GM13976 (cell line): ENCODE results near the gene MRPL38.
"Not testable (repeated sequence)": the region's sequence is repeated elsewhere in the genome, so short reads cannot be mapped to it uniquely, and the experiment has no call there.

ENCODE experiments used
- DNase-seq: peaks from one replicate; pipeline ENCODE4 v3.0.0; 2012; ENCODE audit warnings: low spot score
- in situ Hi-C: fragments of 300-500 bp; cut with MboI; formaldehyde crosslinking; loops from one replicate; pipeline ENCODE4 v1.12.0; 2022; ENCODE audit warnings: low sequenced_read_pairs, mixed read lengths, inconsistent platforms; ENCODE audit not compliant: unreplicated experiment
- TF ChIP-seq, protein P1 (sequence below): IDR thresholded peaks from 2 replicates; pipeline ENCODE4 v1.5.1; 2012; ENCODE audit warnings: borderline replicate concordance, mild to moderate bottlenecking; ENCODE audit not compliant: insufficient read depth; ENCODE audit errors: extremely low read depth, missing control alignments, control extremely low read depth

MRPL38 gene

DNA sequence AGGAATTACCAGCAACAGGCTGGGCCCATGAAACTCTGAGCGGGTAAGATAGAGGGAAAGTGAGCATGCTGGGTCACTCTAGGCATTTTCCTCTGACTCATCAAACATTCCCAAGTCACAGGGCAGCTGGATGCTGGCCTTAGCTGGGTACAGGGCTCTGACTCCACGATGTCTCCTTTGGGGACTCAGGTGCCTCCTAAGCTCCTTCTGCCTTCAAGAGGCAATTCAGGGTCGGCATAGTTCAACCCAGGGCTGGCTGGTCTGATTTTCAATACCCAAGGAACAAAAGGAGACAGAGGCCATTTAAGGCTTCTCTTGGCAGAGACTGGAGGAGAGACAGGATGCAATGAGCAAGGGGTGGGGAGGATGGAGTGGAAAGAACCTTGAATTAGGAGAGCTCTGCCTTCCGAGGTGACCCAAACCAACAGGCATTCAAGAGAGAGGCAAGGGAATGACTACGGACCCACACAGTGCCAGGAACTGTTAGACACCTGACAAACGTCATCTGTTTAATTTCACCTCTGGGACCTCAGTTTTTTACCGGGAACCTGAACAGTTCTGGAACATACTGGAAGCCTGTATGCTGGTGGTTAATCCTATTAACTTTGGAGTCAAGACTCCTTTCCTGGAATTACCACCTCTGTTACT, 50.5 kb downstream of the MRPL38 start:
- in situ Hi-C loops = no loop called here
- TF ChIP-seq, protein P1, sequence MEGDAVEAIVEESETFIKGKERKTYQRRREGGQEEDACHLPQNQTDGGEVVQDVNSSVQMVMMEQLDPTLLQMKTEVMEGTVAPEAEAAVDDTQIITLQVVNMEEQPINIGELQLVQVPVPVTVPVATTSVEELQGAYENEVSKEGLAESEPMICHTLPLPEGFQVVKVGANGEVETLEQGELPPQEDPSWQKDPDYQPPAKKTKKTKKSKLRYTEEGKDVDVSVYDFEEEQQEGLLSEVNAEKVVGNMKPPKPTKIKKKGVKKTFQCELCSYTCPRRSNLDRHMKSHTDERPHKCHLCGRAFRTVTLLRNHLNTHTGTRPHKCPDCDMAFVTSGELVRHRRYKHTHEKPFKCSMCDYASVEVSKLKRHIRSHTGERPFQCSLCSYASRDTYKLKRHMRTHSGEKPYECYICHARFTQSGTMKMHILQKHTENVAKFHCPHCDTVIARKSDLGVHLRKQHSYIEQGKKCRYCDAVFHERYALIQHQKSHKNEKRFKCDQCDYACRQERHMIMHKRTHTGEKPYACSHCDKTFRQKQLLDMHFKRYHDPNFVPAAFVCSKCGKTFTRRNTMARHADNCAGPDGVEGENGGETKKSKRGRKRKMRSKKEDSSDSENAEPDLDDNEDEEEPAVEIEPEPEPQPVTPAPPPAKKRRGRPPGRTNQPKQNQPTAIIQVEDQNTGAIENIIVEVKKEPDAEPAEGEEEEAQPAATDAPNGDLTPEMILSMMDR = no peak
- no peak for DNase-seq

DNA sequence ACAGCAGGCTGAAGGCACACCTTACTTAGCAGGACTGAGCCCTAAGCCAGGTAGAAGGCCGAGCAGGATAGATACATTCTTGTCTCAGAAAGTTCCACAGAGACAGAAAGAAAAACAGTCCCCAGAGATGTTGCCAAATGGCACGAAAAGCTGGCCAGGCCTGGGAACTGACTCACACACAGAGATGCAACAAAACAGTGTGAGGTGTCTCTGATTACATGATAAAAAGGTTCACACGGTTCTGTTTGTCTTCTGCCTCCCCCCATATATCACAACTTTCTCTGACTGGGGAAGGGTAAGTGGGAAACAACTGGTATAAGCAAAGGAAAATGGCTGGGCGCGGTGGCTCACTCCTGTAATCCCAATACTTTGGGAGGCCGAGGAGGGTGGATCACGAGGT, 51.3 kb downstream of the MRPL38 start:
- in situ Hi-C loops = no loop called here
- TF ChIP-seq, protein P1 = no peak

DNA sequence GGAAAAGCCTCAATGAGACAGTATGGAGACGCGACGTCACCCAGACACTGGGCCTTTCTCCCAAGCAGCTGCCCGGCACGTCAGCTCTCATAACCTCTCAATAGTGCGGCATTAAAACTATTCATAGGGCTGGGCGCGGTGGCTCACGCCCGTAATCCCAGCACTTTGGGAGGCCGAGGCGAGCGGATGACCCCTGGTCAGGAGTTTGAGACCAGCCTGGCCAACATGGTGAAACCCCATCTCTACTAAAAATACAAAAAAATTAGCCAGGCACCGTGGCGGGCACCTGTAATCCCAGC, 53.0 kb downstream of the MRPL38 start:
- DNase-seq, in situ Hi-C loops: not testable (repeated sequence)

More for the DNA sequence above, 51.3 kb downstream of the MRPL38 start:
- DNase-seq = no peak

DNA sequence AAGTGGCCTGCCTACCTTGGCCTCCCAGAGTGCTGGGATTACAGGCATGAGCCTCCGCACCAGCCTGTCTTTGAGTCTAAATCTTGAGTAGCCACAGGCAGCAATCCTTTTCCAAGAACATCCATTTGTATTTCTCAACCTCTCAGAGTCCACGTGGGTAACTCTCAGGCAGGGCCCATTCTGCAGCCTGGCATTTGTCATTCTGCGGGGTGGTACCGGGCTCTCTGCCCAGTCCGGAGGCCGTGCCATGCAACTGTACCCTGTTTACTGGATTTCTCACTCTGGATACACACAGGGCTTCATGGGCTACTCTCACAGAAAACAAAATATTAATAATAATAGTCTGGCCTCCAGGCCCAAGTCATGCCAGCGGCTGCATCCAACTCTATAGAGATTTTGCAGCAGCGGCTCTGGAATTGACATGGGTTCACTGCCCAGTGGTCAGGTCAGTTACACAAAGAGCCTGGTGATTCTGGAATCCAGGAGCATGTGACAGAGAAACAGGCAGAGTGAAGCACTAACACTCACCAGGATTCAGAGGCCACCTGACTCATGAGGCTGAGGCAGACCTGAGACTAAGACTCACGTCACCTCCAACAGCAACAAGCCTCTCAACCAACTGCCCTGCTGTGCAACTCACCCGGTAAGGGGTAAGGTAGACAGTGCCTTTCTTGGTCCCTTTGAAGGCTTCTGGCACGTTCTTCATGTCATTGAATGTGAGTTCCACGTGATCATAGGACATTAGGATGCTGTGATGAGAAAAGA, 53.6 kb downstream of the MRPL38 start:
- TF ChIP-seq, protein P1 = no peak
- in situ Hi-C loops = no loop called here
- no peak for DNase-seq

DNA sequence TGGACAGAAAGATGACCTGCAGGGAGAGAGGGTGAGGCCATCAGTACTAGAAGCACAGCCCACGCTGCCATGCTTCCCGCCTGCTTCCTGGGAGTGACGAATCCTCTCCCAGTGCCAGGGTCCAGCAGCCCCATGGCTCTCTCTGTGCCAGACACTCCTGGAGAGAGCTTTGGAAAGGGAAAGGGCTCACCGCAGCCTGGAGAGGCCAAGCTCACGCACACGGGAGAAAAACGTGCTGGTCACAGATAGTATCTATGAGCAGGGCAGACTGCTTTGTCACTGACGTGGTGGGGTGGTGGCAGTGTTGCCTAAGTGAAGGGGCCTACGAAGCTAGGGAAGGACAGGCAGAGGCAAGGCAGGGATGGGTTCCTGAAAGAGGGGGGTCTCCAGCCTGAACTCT, 55.0 kb downstream of the MRPL38 start:
- no peak for DNase-seq
- TF ChIP-seq, protein P1 = no peak
- in situ Hi-C loops = no loop called here

DNA sequence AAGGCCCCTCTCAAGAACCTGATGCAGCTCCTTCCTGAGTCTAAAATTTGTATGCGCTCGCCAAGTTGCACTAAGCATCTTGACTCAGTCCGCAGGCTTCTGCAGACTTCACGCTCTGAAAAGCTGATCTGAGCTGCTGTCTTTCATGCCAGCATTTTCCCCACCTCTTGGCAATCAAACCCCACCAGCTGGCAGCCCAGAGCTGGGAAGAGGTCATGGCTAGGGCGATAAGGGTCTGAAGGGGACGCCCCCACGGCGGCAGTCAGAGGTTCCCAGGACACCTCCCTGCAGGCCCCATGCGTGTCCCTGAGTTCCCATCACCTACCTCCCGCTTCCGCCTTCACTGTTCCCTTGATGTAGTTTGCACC, 55.4 kb downstream of the MRPL38 start:
- DNase-seq = no peak
- in situ Hi-C loops = no loop called here
- TF ChIP-seq, protein P1 = no peak
